ENCODE results near the gene ASB15.

GRCh38 chr7:123665157-123665556, 63.5 kb downstream of the ASB15 start:
- TF ChIP-seq YY1 (IDR thresholded peaks at IDR 0.05; ENCODE audit: insufficient read depth, insufficient read length) = no peak
- TF ChIP-seq ZNF274 (IDR thresholded peaks at IDR 0.05; ENCODE audit: low read depth, low read length) = no peak
- no peak for TF ChIP-seq SUZ12 (IDR thresholded peaks at IDR 0.05; ENCODE audit: extremely low read depth, insufficient read depth, insufficient read length)

All from NT2/D1 (cell line).